MM.1S (cell line): ENCODE measurements around the gene KDM5A.
"Not testable (repeated sequence)": the region's sequence is repeated elsewhere in the genome, so short reads cannot be mapped to it uniquely, and the experiment has no call there.

Experiments
- DNase-seq: peaks from one replicate; pipeline ENCODE4 v3.0.0-alpha.2; 2015
- H2AFZ ChIP-seq: fragments of 300-600 bp; sonication (generic); 2 replicates; pipeline ENCODE4 v1.6.0; 2016; ENCODE audit warnings: antibody characterized with exemption, low read length
- H3F3A ChIP-seq: fragments of 300-600 bp; sonication (generic); 2 replicates; pipeline ENCODE4 v1.6.1; 2016; ENCODE audit warnings: mild to moderate bottlenecking, antibody characterized with exemption, low read length, moderate library complexity, mixed read lengths; ENCODE audit not compliant: insufficient read depth
- H3K27ac ChIP-seq: fragments of 300-600 bp; sonication (generic); 2 replicates; pipeline ENCODE4 v1.5.1; 2016; ENCODE audit warnings: mild to moderate bottlenecking, low read length
- H3K27me3 ChIP-seq: fragments of 300-600 bp; sonication (generic); replicated peaks from 2 replicates; pipeline ENCODE4 v1.6.0; 2016; ENCODE audit warnings: low read length; ENCODE audit not compliant: insufficient read depth
- H3K36me3 ChIP-seq: fragments of 300-600 bp; sonication (generic); replicated peaks from 2 replicates; pipeline ENCODE4 v1.6.1; 2016; ENCODE audit warnings: mild to moderate bottlenecking, low read length, mixed read lengths; ENCODE audit not compliant: insufficient read depth
- H3K4me1 ChIP-seq: fragments of 300-600 bp; sonication (generic); 2 replicates; pipeline ENCODE4 v1.6.1; 2016; ENCODE audit warnings: low read length, mixed read lengths
- H3K4me2 ChIP-seq: fragments of 300-600 bp; sonication (generic); 2 replicates; pipeline ENCODE4 v1.6.0; 2016; ENCODE audit warnings: low read depth, low read length
- H3K4me3 ChIP-seq: fragments of 300-600 bp; sonication (generic); 2 replicates; pipeline ENCODE4 v1.5.1; 2016; ENCODE audit warnings: low read length, mixed read lengths
- H3K79me2 ChIP-seq: fragments of 300-600 bp; sonication (generic); 2 replicates; pipeline ENCODE4 v1.6.1; 2016; ENCODE audit warnings: mixed run types, low read length, mixed read lengths
- H3K9ac ChIP-seq: fragments of 300-600 bp; sonication (generic); 2 replicates; pipeline ENCODE4 v1.6.1; 2016; ENCODE audit warnings: low read length, mixed read lengths
- H3K9me2 ChIP-seq: fragments of 300-600 bp; sonication (generic); replicated peaks from 2 replicates; pipeline ENCODE4 v1.6.1; 2016; ENCODE audit warnings: mild to moderate bottlenecking, low read length, mixed read lengths; ENCODE audit not compliant: insufficient read depth
- H3K9me3 ChIP-seq: fragments of 300-600 bp; sonication (generic); replicated peaks from 2 replicates; pipeline ENCODE4 v1.6.1; 2016; ENCODE audit warnings: mild to moderate bottlenecking, low read length, mixed read lengths; ENCODE audit not compliant: insufficient read depth
- H4K20me1 ChIP-seq: fragments of 300-600 bp; sonication (generic); 2 replicates; pipeline ENCODE4 v1.6.1; 2016; ENCODE audit warnings: mild to moderate bottlenecking, low read length, moderate library complexity, mixed read lengths; ENCODE audit not compliant: insufficient read depth
- EZH2 ChIP-seq: fragments of 300-600 bp; sonication (generic); optimal IDR thresholded peaks from 2 replicates; pipeline ENCODE3; 2017; ENCODE audit warnings: low read depth, mild to moderate bottlenecking, antibody characterized with exemption, low read length, mixed read lengths
- EZH2phosphoT487 ChIP-seq: fragments of 300-600 bp; sonication (generic); IDR thresholded peaks from 2 replicates; pipeline ENCODE4 v1.6.1; 2018; ENCODE audit warnings: antibody characterized with exemption, low read length
- TF ChIP-seq, protein P1 (sequence below): fragments of 300-600 bp; sonication (generic); IDR thresholded peaks from 2 replicates; pipeline ENCODE4 v1.5.1; 2016; ENCODE audit warnings: antibody characterized with exemption, low read length, mixed read lengths

Gene KDM5A

DNA sequence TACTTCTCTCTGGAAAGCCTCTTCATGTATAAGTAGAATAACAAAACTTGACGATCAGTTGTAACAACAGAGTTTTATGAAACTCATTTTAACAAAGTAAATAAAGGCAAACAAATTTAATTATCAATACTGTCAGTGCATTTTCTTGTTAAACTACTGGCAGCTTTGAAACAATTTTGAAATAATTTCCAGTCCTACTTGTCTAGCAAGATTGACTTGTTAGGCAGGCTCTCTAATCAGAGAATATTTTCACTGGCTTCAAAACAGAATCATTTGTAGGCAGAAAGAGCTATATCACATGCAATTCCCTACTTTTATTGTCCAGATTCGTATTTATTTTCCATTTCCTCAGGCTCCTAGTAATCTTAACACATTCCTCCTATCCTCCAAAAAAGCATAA lies 80.6 kb downstream of the KDM5A start:
- peaks cover 6% of the 10 kb centered on the region; the same call in 1 of the 2 replicates for H3K79me2 ChIP-seq
- TF ChIP-seq, protein P1, sequence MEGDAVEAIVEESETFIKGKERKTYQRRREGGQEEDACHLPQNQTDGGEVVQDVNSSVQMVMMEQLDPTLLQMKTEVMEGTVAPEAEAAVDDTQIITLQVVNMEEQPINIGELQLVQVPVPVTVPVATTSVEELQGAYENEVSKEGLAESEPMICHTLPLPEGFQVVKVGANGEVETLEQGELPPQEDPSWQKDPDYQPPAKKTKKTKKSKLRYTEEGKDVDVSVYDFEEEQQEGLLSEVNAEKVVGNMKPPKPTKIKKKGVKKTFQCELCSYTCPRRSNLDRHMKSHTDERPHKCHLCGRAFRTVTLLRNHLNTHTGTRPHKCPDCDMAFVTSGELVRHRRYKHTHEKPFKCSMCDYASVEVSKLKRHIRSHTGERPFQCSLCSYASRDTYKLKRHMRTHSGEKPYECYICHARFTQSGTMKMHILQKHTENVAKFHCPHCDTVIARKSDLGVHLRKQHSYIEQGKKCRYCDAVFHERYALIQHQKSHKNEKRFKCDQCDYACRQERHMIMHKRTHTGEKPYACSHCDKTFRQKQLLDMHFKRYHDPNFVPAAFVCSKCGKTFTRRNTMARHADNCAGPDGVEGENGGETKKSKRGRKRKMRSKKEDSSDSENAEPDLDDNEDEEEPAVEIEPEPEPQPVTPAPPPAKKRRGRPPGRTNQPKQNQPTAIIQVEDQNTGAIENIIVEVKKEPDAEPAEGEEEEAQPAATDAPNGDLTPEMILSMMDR = no peak
- TF ChIP-seq EZH2 = no peak
- no peak for TF ChIP-seq EZH2phosphoT487
- no peaks in the 10 kb centered on the region for H3K9me3 ChIP-seq
- H4K20me1 ChIP-seq = no peaks in the 10 kb centered on the region
- H3K9ac ChIP-seq = no peak overlapping the region
- H3K4me1 ChIP-seq = no peaks in the 10 kb centered on the region
- no peaks in the 10 kb centered on the region for H3K27me3 ChIP-seq
- H3K4me3 ChIP-seq = no peak overlapping the region
- no peak for DNase-seq
- peaks cover 21% of the 10 kb centered on the region for H3K36me3 ChIP-seq
- H3F3A ChIP-seq = no peaks in the 10 kb centered on the region
- H3K9me2 ChIP-seq = no peaks in the 10 kb centered on the region
- H3K27ac ChIP-seq = no peak overlapping the region
- H2AFZ ChIP-seq = no peak overlapping the region
- H3K4me2 ChIP-seq = no peak overlapping the region

DNA sequence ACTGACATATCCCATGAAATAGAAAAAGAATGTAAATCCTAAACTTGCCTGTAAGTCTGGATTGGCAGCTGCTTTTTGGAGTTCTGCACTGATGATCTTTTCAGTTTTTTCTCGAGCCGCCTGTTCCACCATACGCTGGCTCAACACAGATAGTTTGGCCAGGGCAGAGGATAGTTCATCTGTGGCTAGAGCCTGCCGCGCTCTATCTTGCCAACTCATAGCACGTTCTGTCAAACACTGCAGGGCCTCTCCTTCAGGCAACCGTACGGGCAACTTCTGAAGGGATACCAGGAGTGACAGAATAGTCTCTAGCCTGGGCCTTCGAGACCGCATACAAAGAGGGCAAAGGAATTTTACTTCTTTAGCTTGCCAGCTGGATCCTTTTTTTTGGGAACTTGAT lies 81.7 kb downstream of the KDM5A start:
- Histone ChIP-seq H3K27ac (no peak overlapping the region), H3K9me2 (no peaks in the 10 kb centered on the region), H3K4me1 (no peaks in the 10 kb centered on the region), H3K4me2 (no peak overlapping the region), H3K4me3 (no peak overlapping the region), H3F3A (no peaks in the 10 kb centered on the region), H3K9ac (no peak overlapping the region), H2AFZ (no peak overlapping the region), H3K36me3 (peaks cover 21% of the 10 kb centered on the region), H3K79me2 (peaks cover 9% of the 10 kb centered on the region), H4K20me1 (no peaks in the 10 kb centered on the region), H3K27me3 (no peaks in the 10 kb centered on the region), H3K9me3 (no peaks in the 10 kb centered on the region)
- TF ChIP-seq, protein P1 = no peak
- TF ChIP-seq EZH2 (no peak), EZH2phosphoT487 (no peak)
- no peak for DNase-seq

DNA sequence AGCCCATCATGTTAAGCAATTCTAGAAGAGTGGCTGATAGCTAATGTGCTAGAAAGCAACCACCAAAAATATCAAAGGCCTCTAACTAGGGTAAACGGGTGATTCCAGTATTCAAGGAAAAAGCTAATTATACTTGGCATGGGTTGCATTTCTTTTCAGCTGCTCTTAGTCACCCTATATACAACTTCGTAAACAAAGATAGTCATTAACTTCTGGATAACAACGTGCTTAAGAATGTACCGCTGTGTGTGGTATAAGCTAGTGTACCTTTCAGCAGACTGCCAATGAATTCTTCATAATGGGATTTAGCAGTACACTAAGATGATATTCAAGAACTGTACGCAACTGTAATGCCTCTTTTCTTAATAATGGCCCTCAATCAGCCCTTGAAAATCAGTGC lies 84.3 kb downstream of the KDM5A start:
- DNase-seq = no peak
- no peak overlapping the region for H3K4me2 ChIP-seq
- H3K9me2 ChIP-seq = no peaks in the 10 kb centered on the region
- H3K4me1 ChIP-seq = no peaks in the 10 kb centered on the region
- H3K9ac ChIP-seq = no peak overlapping the region
- H3K79me2 ChIP-seq = peaks cover 9% of the 10 kb centered on the region
- TF ChIP-seq, protein P1 = no peak
- TF ChIP-seq EZH2 (no peak), EZH2phosphoT487 (no peak)
- no peaks in the 10 kb centered on the region for H3F3A ChIP-seq
- H3K27ac ChIP-seq = no peak overlapping the region
- no peaks in the 10 kb centered on the region for H3K9me3 ChIP-seq
- H4K20me1 ChIP-seq = no peaks in the 10 kb centered on the region
- no peak overlapping the region for H2AFZ ChIP-seq
- peaks cover 16% of the 10 kb centered on the region for H3K36me3 ChIP-seq
- no peak overlapping the region for H3K4me3 ChIP-seq
- no peaks in the 10 kb centered on the region for H3K27me3 ChIP-seq

DNA sequence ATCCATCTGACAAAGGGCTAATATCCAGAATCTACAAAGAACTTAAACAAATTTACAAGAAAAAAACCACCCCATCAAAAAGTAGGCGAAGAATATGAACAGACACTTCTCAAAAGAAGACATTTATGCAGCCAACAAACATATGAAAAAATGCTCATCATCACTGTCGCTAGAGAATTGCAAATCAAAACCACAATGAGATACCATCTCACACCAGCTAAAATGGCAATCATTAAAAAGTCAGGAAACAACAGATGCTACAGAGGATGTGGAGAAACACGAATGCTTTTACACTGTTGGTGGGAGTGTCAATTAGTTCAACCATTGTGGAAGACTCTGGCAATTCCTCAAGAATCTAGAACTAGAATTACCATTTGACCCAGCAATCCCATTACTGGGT lies 86.4 kb downstream of the KDM5A start:
- H2AFZ ChIP-seq, H3F3A ChIP-seq, H3K27me3 ChIP-seq, H3K9me2 ChIP-seq, H3K4me3 ChIP-seq, H4K20me1 ChIP-seq, H3K36me3 ChIP-seq, H3K4me2 ChIP-seq, H3K9me3 ChIP-seq, H3K4me1 ChIP-seq, H3K9ac ChIP-seq, H3K27ac ChIP-seq, H3K79me2 ChIP-seq, DNase-seq: not testable (repeated sequence)

DNA sequence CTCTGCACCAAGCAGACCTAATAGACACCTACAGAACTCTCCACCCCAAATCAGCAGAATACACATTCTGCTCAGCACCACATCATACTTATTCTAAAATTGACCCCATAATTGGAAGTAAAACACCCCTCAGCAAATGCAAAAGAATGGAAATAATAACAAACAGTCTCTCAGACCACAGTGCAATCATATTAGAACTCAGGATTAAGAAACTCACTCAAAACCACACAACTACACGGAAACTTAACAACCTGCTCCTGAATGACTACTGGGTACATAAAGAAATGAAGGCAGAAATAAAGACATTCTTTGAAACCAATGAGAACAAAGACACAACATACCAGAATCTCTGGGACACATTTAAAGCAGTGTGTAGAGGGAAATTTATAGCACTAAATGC lies 89.0 kb downstream of the KDM5A start:
- H3K79me2 ChIP-seq, H3K27me3 ChIP-seq, DNase-seq, H2AFZ ChIP-seq, H3K4me2 ChIP-seq, H4K20me1 ChIP-seq, H3K4me3 ChIP-seq, H3F3A ChIP-seq, H3K9me3 ChIP-seq, H3K27ac ChIP-seq, H3K4me1 ChIP-seq, H3K9ac ChIP-seq, H3K36me3 ChIP-seq, H3K9me2 ChIP-seq: not testable (repeated sequence)

DNA sequence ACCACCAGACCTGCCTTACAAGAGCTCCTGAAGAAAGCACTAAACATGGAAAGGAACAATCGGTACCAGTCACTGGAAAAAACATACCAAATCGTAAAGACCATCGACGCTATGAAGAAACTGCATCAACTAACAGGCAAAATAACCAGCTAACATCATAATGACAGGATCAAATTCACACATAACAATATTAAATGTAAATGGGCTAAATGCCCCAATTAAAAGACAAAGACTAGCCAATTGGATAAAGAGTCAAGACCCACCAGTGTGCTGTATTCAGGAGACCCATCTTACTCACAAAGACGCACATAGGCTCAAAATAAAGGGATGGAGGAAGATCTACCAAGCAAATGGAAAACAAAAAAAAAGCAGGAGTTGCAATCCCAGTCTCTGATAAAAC lies 89.6 kb downstream of the KDM5A start:
- not testable (repeated sequence) for H3K9me3 ChIP-seq, H3K79me2 ChIP-seq, H3K4me1 ChIP-seq, H3K27me3 ChIP-seq, H2AFZ ChIP-seq, H3K4me3 ChIP-seq, H3K27ac ChIP-seq, H3K4me2 ChIP-seq, H3F3A ChIP-seq, H4K20me1 ChIP-seq, H3K9ac ChIP-seq, H3K36me3 ChIP-seq, H3K9me2 ChIP-seq, DNase-seq
